Heart left ventricle (tissue), 13 donors: Measurements from ENCODE around the gene MAPK12.

Source experiments
- POLR2A ChIP-seq, 2 donors: fragments of 450-650 bp; IDR thresholded peaks; one replicate each; pipeline ENCODE4 v1.6.1; 2017; ENCODE audit warnings: antibody characterized with exemption in 2 of 2, mild to moderate bottlenecking in 2 of 2, moderate library complexity in 2 of 2
- TF ChIP-seq, protein P1 (sequence below), 12 donors: fragments of 200-600 bp; sonication (generic) in 4 of 12; IDR thresholded peaks; one replicate each; pipeline versions ENCODE4 v1.5.0 to v1.8.0; 2018 to 2022; ENCODE audit warnings: antibody characterized with exemption in 12 of 12, mild to moderate bottlenecking in 5 of 12
- donor health status: ischemic (EF 13 %, LVEDD 7.1; RV severe dilation, severe dysfunction).
- donor health status: DM: no; HTN: yes; CAD: no.
- donor health status: DM: no; HTN: no; CAD: no.
- donor health status: ischemic (EF 25% LVEDD 6.9; RV normal size, moderate dysfunction).
- donor health status: ischemic (EF 25% LVEDD 5.7; RV mildly dilated, moderate dysfunction).
- donor health status: ischemic (EF 35%, LVEDD 5.7; RV mildly dilated, moderate dysfunction).
- donor health status: nonischemic (EF 11% LVEDD 7.7; RV severe dilation, severe dysfunction).
- donor health status: DM: yes; HTN: yes; CAD: no.
- donor health status: PGD.
- donor health status: ischemic (EF 29% LVEDD 5.4; RV normal size, mild dysfunction).
- donor health status: nonischemic (EF 23%, LVEDD 6.1; RV moderate dilation, normal function).

DNA sequence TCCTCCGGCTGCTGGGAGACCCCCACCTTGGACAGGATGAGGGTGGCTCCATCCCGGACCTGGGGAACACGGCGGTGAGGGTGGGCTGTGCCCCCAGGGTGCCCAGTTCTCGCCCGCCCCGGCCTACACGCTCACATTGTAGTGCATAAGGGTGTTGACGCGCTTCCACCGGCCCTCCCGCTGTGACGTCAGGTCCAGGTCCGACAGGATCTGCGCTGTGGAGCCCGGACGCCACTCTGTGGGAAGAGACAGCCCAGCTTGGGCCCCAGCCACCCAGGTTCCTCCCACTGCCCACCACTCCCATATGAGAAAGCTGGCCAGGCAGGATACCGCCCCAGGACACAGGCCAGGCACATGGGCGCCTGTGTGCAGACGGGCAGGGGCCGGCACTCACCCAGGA, 17.0 kb upstream of the MAPK12 start:
- TF ChIP-seq, protein P1, sequence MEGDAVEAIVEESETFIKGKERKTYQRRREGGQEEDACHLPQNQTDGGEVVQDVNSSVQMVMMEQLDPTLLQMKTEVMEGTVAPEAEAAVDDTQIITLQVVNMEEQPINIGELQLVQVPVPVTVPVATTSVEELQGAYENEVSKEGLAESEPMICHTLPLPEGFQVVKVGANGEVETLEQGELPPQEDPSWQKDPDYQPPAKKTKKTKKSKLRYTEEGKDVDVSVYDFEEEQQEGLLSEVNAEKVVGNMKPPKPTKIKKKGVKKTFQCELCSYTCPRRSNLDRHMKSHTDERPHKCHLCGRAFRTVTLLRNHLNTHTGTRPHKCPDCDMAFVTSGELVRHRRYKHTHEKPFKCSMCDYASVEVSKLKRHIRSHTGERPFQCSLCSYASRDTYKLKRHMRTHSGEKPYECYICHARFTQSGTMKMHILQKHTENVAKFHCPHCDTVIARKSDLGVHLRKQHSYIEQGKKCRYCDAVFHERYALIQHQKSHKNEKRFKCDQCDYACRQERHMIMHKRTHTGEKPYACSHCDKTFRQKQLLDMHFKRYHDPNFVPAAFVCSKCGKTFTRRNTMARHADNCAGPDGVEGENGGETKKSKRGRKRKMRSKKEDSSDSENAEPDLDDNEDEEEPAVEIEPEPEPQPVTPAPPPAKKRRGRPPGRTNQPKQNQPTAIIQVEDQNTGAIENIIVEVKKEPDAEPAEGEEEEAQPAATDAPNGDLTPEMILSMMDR (IDR thresholded peaks at IDR 0.05) = no peak
- TF ChIP-seq POLR2A (IDR thresholded peaks at IDR 0.05) = no peak
